HG03460 (cell line): ENCODE data around the gene VPS4A.

Experiments used
- ATAC-seq: cut with Tn5 transposase; IDR thresholded peaks from one replicate; pipeline ENCODE4 v1.9.1; 2021; ENCODE audit not compliant: unreplicated experiment

The VPS4A gene

DNA sequence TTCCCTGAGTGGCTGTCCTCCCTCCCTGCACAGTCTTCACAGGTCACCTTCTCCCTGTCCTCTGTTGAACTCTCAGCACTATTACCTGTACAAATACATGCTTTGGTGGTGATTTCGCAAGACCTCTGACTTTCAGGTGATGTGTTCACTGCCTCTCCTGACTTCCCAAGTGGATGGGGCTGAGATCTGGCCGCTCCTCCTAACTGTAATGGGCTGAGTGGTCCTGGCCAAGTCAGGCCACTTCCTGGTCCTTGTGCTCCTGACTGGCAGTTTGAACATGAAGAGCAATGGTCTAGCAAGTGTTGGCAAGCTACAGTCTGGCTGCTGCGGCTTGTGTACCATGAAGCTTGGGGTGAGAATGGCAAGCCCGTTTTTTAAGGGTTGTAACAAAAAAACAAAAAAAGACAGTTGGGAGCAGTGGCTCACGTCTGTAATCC is 52.1 kb downstream of the VPS4A start:
- no peak for ATAC-seq

DNA sequence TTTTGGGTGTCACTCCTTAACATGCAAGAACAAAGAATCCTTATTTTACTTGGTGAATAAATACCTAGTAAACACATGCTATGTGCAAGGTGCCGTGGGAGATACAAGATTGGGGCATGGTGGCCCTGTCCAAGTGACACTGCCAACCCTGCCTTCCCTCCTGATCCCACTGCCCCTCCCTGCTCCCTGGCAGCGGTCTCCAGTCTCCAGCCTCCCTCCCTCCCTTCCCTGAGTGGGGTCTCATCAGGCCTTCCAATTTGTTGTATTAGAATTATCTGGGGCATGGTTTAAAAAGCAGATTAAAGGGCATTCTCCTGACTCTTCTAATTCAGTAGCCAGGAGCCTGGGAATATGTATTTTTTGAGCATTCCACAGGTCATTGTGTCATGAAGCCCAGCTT is 52.9 kb downstream of the VPS4A start:
- ATAC-seq: no peak

DNA sequence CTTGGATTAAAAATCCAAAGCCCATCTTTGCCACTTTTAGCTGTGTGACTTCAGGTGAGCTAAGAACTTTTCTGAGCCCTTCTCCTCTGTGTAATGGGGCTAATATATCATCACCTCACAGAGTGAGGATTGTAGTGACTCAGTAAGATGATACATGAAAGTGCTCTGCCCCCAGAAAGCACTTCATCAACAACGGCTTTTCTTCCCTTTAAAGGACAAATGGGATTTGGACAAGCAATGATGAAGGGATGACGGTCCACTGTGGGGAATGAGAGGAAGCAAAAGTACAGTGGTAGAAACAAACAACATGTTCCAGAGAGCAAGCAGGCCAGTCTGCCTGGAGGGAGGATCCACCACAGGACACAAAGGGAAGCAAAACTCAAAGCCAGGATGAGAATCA is 54.8 kb downstream of the VPS4A start:
- no peak for ATAC-seq

DNA sequence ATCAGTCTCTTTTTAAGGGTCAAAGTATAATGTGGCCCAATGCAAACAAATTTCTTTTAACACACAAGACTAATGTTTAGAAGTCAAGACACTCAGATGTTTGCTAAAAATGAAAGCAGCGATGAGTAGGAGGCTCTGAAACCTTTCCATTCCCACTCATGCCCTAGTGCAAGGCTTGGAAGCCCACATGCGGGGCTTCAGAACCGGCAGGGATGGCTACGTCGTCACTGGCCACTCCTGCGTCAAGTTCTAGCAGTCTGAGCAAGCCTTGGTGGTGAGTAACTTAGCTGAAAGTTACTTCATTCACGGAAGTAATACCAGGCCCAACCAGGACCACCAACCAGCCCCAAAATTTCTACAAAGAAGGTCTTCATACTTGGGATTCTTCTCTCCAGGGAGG is 55.3 kb downstream of the VPS4A start:
- ATAC-seq: no peak

DNA sequence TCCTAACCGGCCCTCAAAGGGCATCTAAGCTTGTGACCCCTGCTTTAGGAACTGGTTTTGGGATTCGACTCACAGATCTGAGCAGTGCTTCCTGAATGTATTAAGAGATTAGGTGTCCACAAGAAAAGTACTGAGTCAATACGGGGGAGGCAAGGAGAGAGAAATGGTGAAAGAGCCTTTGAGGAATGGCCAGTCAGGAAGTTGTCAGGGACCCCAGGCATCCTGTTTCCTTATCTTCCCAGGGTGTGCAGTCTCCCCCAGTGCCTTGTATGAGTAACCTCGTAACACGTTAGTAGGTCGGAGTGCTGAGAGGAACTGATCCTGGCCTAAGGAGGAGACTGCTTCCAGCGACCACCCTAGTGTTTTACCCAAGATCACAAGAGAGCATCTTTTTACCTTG is 56.8 kb downstream of the VPS4A start:
- ATAC-seq: no peak

DNA sequence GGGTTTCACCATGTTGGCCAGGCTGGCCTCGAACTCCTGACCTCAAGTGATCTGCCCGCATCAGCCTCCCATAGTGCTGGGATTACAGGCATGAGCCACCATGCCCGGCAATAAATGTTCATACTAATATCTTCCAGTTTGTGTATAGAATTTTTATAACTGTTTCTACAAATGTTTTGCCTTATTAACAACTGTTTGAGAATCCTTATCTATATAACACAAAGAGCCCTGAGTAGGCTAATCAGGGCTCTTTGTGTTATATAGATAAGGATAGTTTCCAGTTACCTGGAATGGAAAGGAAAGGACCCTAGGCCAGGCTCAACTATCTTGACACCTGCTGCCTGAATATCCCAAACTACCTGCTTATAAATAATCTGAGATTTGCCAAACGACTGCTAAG is 57.7 kb downstream of the VPS4A start:
- no peak for ATAC-seq

DNA sequence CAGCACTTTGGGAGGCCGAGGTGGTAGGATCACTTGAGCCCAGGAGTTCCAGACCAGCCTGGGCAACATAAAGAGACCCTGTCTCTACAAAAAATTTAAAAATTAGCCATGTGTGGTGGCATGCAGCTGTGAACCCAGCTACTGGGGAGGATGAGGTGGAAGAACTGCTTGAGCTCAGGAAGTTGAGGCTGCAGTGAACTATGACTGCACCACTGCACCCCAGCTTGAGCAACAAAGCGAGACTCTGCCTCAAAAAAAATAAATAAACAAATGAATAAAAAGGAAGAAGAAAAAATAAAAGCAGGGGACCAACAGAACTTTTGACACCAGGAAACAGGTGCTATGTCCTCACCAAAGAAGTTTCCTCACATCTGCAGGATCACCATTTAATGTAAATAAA is 60.4 kb downstream of the VPS4A start:
- no peak for ATAC-seq

DNA sequence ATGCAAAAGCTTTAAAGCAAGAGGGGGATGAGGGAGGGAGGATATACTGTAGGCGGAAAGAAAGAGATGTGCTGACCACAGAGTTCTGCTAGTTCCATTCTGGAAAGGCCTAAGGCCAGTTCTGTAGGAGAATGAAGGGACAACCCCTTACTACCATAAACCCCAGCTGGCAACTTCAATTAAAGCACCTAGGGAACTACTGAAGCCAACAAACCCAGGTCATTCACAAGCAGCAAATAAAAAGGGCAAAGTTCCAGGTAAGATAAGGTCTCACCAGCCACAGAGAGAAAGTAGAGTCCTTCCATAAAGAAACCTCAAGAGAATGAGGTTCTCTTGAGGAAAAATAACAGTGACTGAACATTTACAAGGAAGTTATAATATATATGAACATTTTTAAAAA is 61.9 kb downstream of the VPS4A start:
- ATAC-seq: no peak
